HepG2 (cell line): ENCODE data around the gene ELMOD3.

Experiments used
- ATF3 ChIP-seq: sonication (generic); formaldehyde crosslinking; IDR thresholded peaks from 2 replicates; pipeline ENCODE4 v1.4.0; 2020; ENCODE audit warnings: missing genetic modification reagents
- CEBPB ChIP-seq: IDR thresholded peaks from 2 replicates; pipeline ENCODE4 v1.6.1; 2011; ENCODE audit warnings: low read depth, low read length, improper control_type of control experiment, borderline replicate concordance
- JARID2 ChIP-seq: sonication (generic); formaldehyde crosslinking; IDR thresholded peaks from 2 replicates; pipeline ENCODE4 v1.8.1; 2023; ENCODE audit warnings: missing genetic modification reagents, inconsistent platforms; ENCODE audit not compliant: insufficient replicate concordance
- JUND ChIP-seq: sonication (generic); formaldehyde crosslinking; IDR thresholded peaks from 2 replicates; pipeline ENCODE4 v1.8.0; 2022; ENCODE audit warnings: mild to moderate bottlenecking, missing genetic modification reagents
- PATZ1 ChIP-seq: sonication (generic); formaldehyde crosslinking; IDR thresholded peaks from 2 replicates; pipeline ENCODE4 v1.4.0; 2020; ENCODE audit warnings: missing genetic modification reagents
- REPIN1 ChIP-seq: sonication (generic); formaldehyde crosslinking; IDR thresholded peaks from 2 replicates; pipeline ENCODE4 v1.8.0; 2022; ENCODE audit warnings: missing genetic modification reagents, low read depth, mild to moderate bottlenecking, borderline replicate concordance
- RORA ChIP-seq: sonication (generic); formaldehyde crosslinking; IDR thresholded peaks from 2 replicates; pipeline ENCODE4 v1.5.0; 2020; ENCODE audit warnings: mild to moderate bottlenecking, missing genetic modification reagents, moderate library complexity
- SP2 ChIP-seq: sonication (generic); formaldehyde crosslinking; IDR thresholded peaks from 2 replicates; pipeline ENCODE4 v1.5.1; 2020; ENCODE audit warnings: mild to moderate bottlenecking, missing genetic modification reagents
- SYNCRIP ChIP-seq: fragments of 200-400 bp; formaldehyde crosslinking; IDR thresholded peaks from 2 replicates; pipeline ENCODE4 v1.6.1; 2018; ENCODE audit warnings: mild to moderate bottlenecking, low read depth, low read length; ENCODE audit not compliant: insufficient read depth
- ZNF274 ChIP-seq: sonication (generic); formaldehyde crosslinking; IDR thresholded peaks from 2 replicates; pipeline ENCODE4 v1.5.1; 2020; ENCODE audit warnings: mild to moderate bottlenecking, missing genetic modification reagents
- ZNF333 ChIP-seq: sonication (generic); formaldehyde crosslinking; IDR thresholded peaks from 2 replicates; pipeline ENCODE4 v1.4.0; 2020; ENCODE audit warnings: mild to moderate bottlenecking, missing genetic modification reagents, borderline replicate concordance
- ZNF501 ChIP-seq: sonication (generic); formaldehyde crosslinking; IDR thresholded peaks from 2 replicates; pipeline ENCODE4 v1.5.1; 2020; ENCODE audit warnings: mild to moderate bottlenecking, moderate library complexity, missing genetic modification reagents
- ZNF766 ChIP-seq: sonication (generic); formaldehyde crosslinking; IDR thresholded peaks from 2 replicates; pipeline ENCODE4 v1.5.0; 2020; ENCODE audit warnings: missing genetic modification reagents, borderline replicate concordance

- TF ChIP-seq ZNF501 (CRISPR knock-in tag) (peak; percentile 73), JUND (no peak), REPIN1 (CRISPR knock-in tag) (no peak), SYNCRIP (no peak), CEBPB (no peak), ZNF333 (CRISPR knock-in tag) (no peak), ZNF766 (no peak), ZNF274 (no peak), JARID2 (CRISPR knock-in tag) (no peak), RORA (CRISPR knock-in tag) (no peak), ATF3 (CRISPR knock-in tag) (no peak), PATZ1 (CRISPR knock-in tag) (no peak), SP2 (CRISPR knock-in tag) (0 out of 2 replicates have a peak, but pooled peaks have one; percentile 26)
Observed at GRCh38 chr2:85309699-85310321, 44.8 kb upstream of the ELMOD3 start.
